Stomach (tissue), 9 donors: ENCODE measurements around the gene OGFR. TPM values are rescaled to one million over a fixed set of nuclear protein-coding genes. Genes with fewer than 3 reads are reported as not detected.

Source experiments
- DNase-seq, 2 donors: peaks; one replicate each; pipeline versions ENCODE4 v3.0.0 to v3.0.0-alpha.2; 2013 to 2019
- H3K27ac ChIP-seq, 5 donors: fragments of 200-600 bp in 4 of 5; sonication (generic) in 4 of 5; one replicate each; pipeline ENCODE4 v1.5.1; 2013 to 2019; ENCODE audit warnings: mild to moderate bottlenecking in 1 of 5, moderate library complexity in 1 of 5
- H3K27me3 ChIP-seq, 3 donors: fragments of 200-600 bp; sonication (generic); one replicate each; pipeline ENCODE4 v1.5.1; 2017 to 2019; ENCODE audit warnings: mixed run types in 1 of 3
- H3K36me3 ChIP-seq, 4 donors: fragments of 200-600 bp; sonication (generic); 1 replicate in 3 of 4; 2 replicates in 1 of 4; pipeline ENCODE4 v1.5.1; 2016 to 2019
- H3K4me1 ChIP-seq, 4 donors: fragments of 200-600 bp; sonication (generic); one replicate each; pipeline ENCODE4 v1.5.1; 2016 to 2019
- H3K4me3 ChIP-seq, 4 donors: fragments of 200-600 bp; sonication (generic) in 3 of 4; one replicate each; pipeline ENCODE4 v1.5.1; 2016 to 2019; ENCODE audit warnings: mild to moderate bottlenecking in 1 of 4
- H3K9me3 ChIP-seq, 4 donors: fragments of 200-600 bp; sonication (generic); one replicate each; pipeline ENCODE4 v1.5.1; 2016 to 2019
- EP300 ChIP-seq: sonication (generic); formaldehyde crosslinking; IDR thresholded peaks from one replicate; pipeline ENCODE4 v1.6.1; 2017; ENCODE audit warnings: antibody characterized with exemption
- POLR2A ChIP-seq, 4 donors: fragments of 450-650 bp; IDR thresholded peaks; one replicate each; pipeline ENCODE4 v1.6.1; 2016; ENCODE audit warnings: antibody characterized with exemption in 4 of 4, control low read depth in 2 of 4, mild to moderate bottlenecking in 1 of 4, moderate library complexity in 1 of 4
- POLR2AphosphoS5 ChIP-seq, 3 donors: sonication (generic); formaldehyde crosslinking; IDR thresholded peaks; one replicate each; pipeline ENCODE4 v1.6.1; 2016; ENCODE audit warnings: antibody characterized with exemption in 3 of 3
- WGBS, 5 donors: extraction: QIAGEN DNeasy Blood & Tissue Kit in 3 of 5; methylation state at CpG; one replicate each; pipeline versions ENCODE4 v1.1.5 to v1.1.7; 2013 to 2018; 5-methylcytosine and 5-hydroxymethylcytosine counted together
- intact Hi-C: fragments of 100-400 bp; cut with DNase I; formaldehyde crosslinking; loops from one replicate; pipeline ENCODE4 v1.15.1; 2023; ENCODE audit warnings: low total_unique reads
- polyA plus RNA-seq, 3 donors: library from polyadenylated mRNA; stranded (reverse); fragments of 200-250 nt; gene quantifications; one replicate each; pipeline ENCODE4 v1.2.3, GENCODE V29; 2013
- total RNA-seq, 5 donors: library from RNA; depleted of rRNA; stranded (reverse); fragments of >200 nt; gene quantifications; one replicate each; pipeline versions ENCODE4 v1.1.0 to v1.2.3, GENCODE V29; 2014 to 2016
- TF ChIP-seq, protein P1 (sequence below), 7 experiments: fragments of 450-650 bp in 4 of 7; fragments of 200-600 bp in 3 of 7; sonication (generic) in 3 of 7; IDR thresholded peaks; one replicate each; pipeline ENCODE4 v1.5.1; 2016 to 2019; ENCODE audit warnings: antibody characterized with exemption in 7 of 7, control low read depth in 2 of 7, mild to moderate bottlenecking in 1 of 7
- donor health status: healthy with polysubstance abuse.
- donor health status: Bipolar disorder and iron deficiency.
- donor health status: healthy.

OGFR gene
- total and polyA plus RNA-seq, 8 donors = 20.1 to 75.3 (median 42.3) TPM

DNA sequence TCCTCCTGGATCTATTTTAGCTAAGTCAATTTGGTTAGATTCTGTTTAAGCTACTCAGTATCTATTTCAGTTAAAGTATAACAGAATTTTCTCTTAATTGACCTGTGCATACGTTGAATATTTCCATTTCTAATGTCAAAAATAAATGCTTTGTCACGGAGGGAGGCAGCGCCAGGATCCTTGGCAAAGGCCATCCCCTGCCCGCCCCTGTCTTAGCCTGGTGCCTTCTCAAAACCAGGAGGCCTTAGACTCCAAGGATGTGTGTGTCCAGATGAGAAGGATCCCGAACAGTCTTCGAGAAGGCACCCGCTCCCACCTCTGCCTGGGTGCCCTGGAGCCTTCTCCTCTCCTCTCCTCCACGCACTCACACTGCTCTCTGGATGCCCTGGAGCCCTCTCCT lies 34.6 kb downstream of the OGFR start:
- Histone ChIP-seq H3K36me3 (no peaks in the 10 kb centered on the region), H3K4me3 (no peak overlapping the region), H3K4me1 (peaks cover 0 to 5% (median 0%) of the 10 kb centered on the region in 4 donors), H3K27ac (no peak overlapping the region), H3K27me3 (peaks cover 0 to 17% (median 0%) of the 10 kb centered on the region in 3 donors), H3K9me3 (no peaks in the 10 kb centered on the region)
- no peak for DNase-seq
- intact Hi-C loops = no loop called here
- 84 to 94% (median 90%) methylated on average over 8 of the region's 8 CpGs for WGBS, 5 donors
- TF ChIP-seq POLR2A (IDR thresholded peaks at IDR 0.05) = no peak
- TF ChIP-seq, protein P1, sequence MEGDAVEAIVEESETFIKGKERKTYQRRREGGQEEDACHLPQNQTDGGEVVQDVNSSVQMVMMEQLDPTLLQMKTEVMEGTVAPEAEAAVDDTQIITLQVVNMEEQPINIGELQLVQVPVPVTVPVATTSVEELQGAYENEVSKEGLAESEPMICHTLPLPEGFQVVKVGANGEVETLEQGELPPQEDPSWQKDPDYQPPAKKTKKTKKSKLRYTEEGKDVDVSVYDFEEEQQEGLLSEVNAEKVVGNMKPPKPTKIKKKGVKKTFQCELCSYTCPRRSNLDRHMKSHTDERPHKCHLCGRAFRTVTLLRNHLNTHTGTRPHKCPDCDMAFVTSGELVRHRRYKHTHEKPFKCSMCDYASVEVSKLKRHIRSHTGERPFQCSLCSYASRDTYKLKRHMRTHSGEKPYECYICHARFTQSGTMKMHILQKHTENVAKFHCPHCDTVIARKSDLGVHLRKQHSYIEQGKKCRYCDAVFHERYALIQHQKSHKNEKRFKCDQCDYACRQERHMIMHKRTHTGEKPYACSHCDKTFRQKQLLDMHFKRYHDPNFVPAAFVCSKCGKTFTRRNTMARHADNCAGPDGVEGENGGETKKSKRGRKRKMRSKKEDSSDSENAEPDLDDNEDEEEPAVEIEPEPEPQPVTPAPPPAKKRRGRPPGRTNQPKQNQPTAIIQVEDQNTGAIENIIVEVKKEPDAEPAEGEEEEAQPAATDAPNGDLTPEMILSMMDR (IDR thresholded peaks at IDR 0.05) = no peak
- no peak for TF ChIP-seq EP300
- no peak for TF ChIP-seq POLR2AphosphoS5 (IDR thresholded peaks at IDR 0.05)

- no peaks in the 10 kb centered on the region for H3K36me3 ChIP-seq
- peaks cover 0 to 17% (median 0%) of the 10 kb centered on the region in 3 donors for H3K27me3 ChIP-seq
- H3K27ac ChIP-seq = no peak overlapping the region
- intact Hi-C loops = no loop called here
- peaks cover 0 to 5% (median 0%) of the 10 kb centered on the region in 4 donors for H3K4me1 ChIP-seq
- TF ChIP-seq POLR2AphosphoS5 (IDR thresholded peaks at IDR 0.05) = no peak
- TF ChIP-seq, protein P1 (IDR thresholded peaks at IDR 0.05) = no peak
- DNase-seq = no peak
- no peaks in the 10 kb centered on the region for H3K9me3 ChIP-seq
- WGBS, 5 donors = 88 to 98% (median 94%) methylated on average over 11 of the region's 11 CpGs
- H3K4me3 ChIP-seq = no peak overlapping the region
Measured at GRCh38 chr20:62839816-62840215, 35.2 kb downstream of the OGFR start.

GRCh38 chr20:62840244-62841197 lies 35.9 kb downstream of the OGFR start:
- no peak for DNase-seq
- intact Hi-C loops = no loop called here
- Histone ChIP-seq H3K4me3 (no peak overlapping the region), H3K9me3 (no peaks in the 10 kb centered on the region), H3K27ac (no peak overlapping the region), H3K27me3 (peaks cover 0 to 17% (median 0%) of the 10 kb centered on the region in 3 donors), H3K4me1 (peaks cover 0 to 5% (median 0%) of the 10 kb centered on the region in 4 donors), H3K36me3 (peaks cover 0 to 4% (median under 1%) of the 10 kb centered on the region in 4 donors)
- TF ChIP-seq POLR2AphosphoS5 (IDR thresholded peaks at IDR 0.05) = no peak
- no peak for TF ChIP-seq POLR2A (IDR thresholded peaks at IDR 0.05)
- TF ChIP-seq, protein P1 (IDR thresholded peaks at IDR 0.05) = no peak
- no peak for TF ChIP-seq EP300
- WGBS, 5 donors = 78 to 87% (median 85%) methylated on average over 45 of the region's 45 CpGs

DNA sequence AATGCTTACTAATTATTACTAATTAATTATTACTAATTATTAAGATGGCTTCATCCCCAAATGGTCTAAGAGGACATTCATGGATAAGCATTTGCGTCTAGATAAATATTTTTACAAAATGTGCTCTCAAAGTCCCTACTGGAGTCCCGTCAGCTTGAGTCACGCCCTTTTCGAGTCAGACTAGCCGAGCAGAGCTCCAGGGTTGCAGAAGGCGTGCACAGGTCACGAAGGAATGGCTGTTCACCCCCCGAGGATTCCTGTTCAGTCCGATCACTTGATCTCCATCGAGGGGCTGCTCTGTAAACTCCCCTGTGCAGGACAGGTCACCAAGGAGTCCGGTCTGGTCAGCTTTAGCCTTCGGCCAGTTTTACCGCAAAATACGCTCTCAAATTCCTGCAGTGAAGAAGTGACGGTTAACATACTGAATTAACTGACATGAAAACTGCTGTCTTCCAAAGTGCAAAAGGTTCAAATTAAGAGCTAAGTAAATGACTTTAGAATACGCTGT lies 37.1 kb downstream of the OGFR start:
- H3K4me3 ChIP-seq = no peak overlapping the region
- no peak for DNase-seq
- H3K9me3 ChIP-seq = no peaks in the 10 kb centered on the region
- peaks cover 0 to 5% (median 0%) of the 10 kb centered on the region in 3 donors for H3K27me3 ChIP-seq
- TF ChIP-seq POLR2AphosphoS5 (IDR thresholded peaks at IDR 0.05) (no peak), POLR2A (IDR thresholded peaks at IDR 0.05) (no peak), EP300 (no peak)
- TF ChIP-seq, protein P1 (IDR thresholded peaks at IDR 0.05) = no peak
- intact Hi-C loops = no loop called here
- H3K27ac ChIP-seq = no peak overlapping the region
- WGBS, 5 donors = 69 to 84% (median 72%) methylated on average over 16 of the region's 16 CpGs
- peaks cover 0 to 11% (median 7%) of the 10 kb centered on the region in 4 donors for H3K36me3 ChIP-seq
- peaks cover 0 to 5% (median 0%) of the 10 kb centered on the region in 4 donors for H3K4me1 ChIP-seq
